HL-60 (cell line): ENCODE results near the gene YIPF5.

Experiments
- DNase-seq, 2 experiments: peaks; one replicate each; pipeline ENCODE4 v3.0.0-alpha.2; 2010 to 2020; ENCODE audit warnings: low read depth in 1 of 2, low spot score in 1 of 2
- H3K27ac ChIP-seq: fragments of 250-450 bp; sonication (Bioruptor Pico); replicated peaks from 2 replicates; pipeline ENCODE4 v1.5.1; 2020; ENCODE audit warnings: mild to moderate bottlenecking, moderate library complexity
- H3K27me3 ChIP-seq: fragments of 250-450 bp; sonication (Bioruptor Pico); 2 replicates; pipeline ENCODE4 v1.5.1; 2021; ENCODE audit warnings: mild to moderate bottlenecking, moderate library complexity; ENCODE audit not compliant: insufficient read depth, poor library complexity, severe bottlenecking
- H3K4me3 ChIP-seq: replicated peaks from 2 replicates; pipeline ENCODE4 v1.5.1; 2011; ENCODE audit warnings: mild to moderate bottlenecking, control low read depth, low read length; ENCODE audit not compliant: insufficient read depth
- GABPA ChIP-seq: IDR thresholded peaks from 2 replicates; pipeline ENCODE4 v1.6.1; 2012; ENCODE audit warnings: low read depth
- POLR2AphosphoS5 ChIP-seq: IDR thresholded peaks from 2 replicates; pipeline ENCODE4 v1.6.1; 2012; ENCODE audit warnings: low read depth
- SPI1 ChIP-seq: IDR thresholded peaks from 2 replicates; pipeline ENCODE4 v1.6.1; 2012; ENCODE audit warnings: low read depth, mild to moderate bottlenecking, borderline replicate concordance
- TF ChIP-seq, protein P1 (sequence below): IDR thresholded peaks from one replicate; pipeline ENCODE4 v1.5.1; 2011; ENCODE audit warnings: low read length, control low read depth, inconsistent platforms; ENCODE audit not compliant: insufficient read depth
- TF ChIP-seq, protein P2 (sequence below): IDR thresholded peaks from 2 replicates; pipeline ENCODE4 v1.6.1; 2012; ENCODE audit warnings: low read depth; ENCODE audit not compliant: insufficient replicate concordance

Gene YIPF5

DNA sequence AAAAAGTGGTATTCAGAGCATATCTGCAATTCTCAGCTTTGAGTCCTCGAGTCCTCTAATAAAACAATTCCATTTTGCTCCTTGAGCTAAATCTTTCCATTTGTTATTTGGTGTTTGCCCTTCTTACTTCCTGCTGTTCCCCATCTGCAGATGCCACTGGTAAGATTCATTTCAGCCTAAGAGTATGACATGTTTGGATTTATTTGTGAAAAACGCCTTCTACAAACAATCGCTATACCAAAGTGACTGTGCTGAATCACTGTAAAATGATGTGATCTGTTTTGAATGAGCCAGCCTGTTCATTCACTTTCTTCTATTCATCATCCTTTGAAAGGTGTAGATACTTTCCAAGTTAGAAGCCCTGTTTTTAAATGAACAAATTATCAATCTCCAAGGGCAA is 27.9 kb upstream of the YIPF5 start:
- peaks cover 20% of the 10 kb centered on the region for H3K27me3 ChIP-seq
- no peak overlapping the region for H3K4me3 ChIP-seq
- no peak for DNase-seq
- H3K27ac ChIP-seq: no peak overlapping the region
- no peak for TF ChIP-seq GABPA
- TF ChIP-seq, protein P1, sequence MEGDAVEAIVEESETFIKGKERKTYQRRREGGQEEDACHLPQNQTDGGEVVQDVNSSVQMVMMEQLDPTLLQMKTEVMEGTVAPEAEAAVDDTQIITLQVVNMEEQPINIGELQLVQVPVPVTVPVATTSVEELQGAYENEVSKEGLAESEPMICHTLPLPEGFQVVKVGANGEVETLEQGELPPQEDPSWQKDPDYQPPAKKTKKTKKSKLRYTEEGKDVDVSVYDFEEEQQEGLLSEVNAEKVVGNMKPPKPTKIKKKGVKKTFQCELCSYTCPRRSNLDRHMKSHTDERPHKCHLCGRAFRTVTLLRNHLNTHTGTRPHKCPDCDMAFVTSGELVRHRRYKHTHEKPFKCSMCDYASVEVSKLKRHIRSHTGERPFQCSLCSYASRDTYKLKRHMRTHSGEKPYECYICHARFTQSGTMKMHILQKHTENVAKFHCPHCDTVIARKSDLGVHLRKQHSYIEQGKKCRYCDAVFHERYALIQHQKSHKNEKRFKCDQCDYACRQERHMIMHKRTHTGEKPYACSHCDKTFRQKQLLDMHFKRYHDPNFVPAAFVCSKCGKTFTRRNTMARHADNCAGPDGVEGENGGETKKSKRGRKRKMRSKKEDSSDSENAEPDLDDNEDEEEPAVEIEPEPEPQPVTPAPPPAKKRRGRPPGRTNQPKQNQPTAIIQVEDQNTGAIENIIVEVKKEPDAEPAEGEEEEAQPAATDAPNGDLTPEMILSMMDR: no peak
- TF ChIP-seq SPI1: no peak
- TF ChIP-seq, protein P2, sequence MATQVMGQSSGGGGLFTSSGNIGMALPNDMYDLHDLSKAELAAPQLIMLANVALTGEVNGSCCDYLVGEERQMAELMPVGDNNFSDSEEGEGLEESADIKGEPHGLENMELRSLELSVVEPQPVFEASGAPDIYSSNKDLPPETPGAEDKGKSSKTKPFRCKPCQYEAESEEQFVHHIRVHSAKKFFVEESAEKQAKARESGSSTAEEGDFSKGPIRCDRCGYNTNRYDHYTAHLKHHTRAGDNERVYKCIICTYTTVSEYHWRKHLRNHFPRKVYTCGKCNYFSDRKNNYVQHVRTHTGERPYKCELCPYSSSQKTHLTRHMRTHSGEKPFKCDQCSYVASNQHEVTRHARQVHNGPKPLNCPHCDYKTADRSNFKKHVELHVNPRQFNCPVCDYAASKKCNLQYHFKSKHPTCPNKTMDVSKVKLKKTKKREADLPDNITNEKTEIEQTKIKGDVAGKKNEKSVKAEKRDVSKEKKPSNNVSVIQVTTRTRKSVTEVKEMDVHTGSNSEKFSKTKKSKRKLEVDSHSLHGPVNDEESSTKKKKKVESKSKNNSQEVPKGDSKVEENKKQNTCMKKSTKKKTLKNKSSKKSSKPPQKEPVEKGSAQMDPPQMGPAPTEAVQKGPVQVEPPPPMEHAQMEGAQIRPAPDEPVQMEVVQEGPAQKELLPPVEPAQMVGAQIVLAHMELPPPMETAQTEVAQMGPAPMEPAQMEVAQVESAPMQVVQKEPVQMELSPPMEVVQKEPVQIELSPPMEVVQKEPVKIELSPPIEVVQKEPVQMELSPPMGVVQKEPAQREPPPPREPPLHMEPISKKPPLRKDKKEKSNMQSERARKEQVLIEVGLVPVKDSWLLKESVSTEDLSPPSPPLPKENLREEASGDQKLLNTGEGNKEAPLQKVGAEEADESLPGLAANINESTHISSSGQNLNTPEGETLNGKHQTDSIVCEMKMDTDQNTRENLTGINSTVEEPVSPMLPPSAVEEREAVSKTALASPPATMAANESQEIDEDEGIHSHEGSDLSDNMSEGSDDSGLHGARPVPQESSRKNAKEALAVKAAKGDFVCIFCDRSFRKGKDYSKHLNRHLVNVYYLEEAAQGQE: no peak
- TF ChIP-seq POLR2AphosphoS5: no peak

DNA sequence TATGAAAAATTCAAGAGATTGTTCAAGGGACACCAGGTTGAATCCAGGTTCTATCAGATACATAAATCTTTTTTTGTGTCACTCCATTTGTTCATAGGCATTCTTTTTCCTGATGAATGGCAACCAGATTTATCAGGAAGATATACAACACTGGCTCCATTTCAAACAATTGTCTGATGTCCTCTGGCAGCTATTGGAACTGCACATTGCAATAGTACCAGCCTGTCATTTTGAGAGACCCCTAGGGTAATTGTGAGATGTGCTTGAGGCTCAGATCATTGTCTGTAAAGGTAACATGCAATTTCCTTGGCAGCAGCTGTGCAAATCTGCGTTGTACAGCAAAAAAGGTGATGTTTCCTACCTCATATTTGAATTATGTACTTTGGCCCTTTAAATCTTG is 26.2 kb upstream of the YIPF5 start:
- DNase-seq: no peak
- H3K27me3 ChIP-seq: peaks cover 20% of the 10 kb centered on the region
- H3K4me3 ChIP-seq: no peak overlapping the region
- no peak overlapping the region for H3K27ac ChIP-seq
- TF ChIP-seq, protein P2: no peak
- TF ChIP-seq GABPA: no peak
- TF ChIP-seq POLR2AphosphoS5: no peak
- TF ChIP-seq, protein P1: no peak
- TF ChIP-seq SPI1: no peak

DNA sequence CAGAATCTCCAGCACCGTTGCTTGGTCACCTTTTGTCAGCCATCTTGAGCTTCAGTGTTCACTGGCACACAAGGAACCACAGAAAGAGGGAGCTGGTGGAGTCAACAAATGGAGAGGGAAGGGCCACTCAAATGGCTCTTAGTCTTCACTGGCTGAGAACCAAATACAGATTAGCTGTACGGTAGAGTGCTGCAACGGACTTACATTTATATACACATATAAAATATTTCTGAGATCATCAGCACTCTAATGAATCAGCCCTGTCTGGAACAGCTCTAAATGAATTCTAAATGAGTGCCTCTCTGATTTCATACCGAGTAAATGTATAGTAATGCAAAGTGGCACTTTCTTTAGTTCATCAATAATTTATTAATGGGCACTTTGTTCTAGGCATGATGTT is 25.0 kb upstream of the YIPF5 start:
- TF ChIP-seq, protein P1: no peak
- TF ChIP-seq GABPA: no peak
- TF ChIP-seq, protein P2: no peak
- no peak for TF ChIP-seq SPI1
- TF ChIP-seq POLR2AphosphoS5: no peak
- no peak for DNase-seq
- H3K4me3 ChIP-seq: no peak overlapping the region
- peaks cover 20% of the 10 kb centered on the region for H3K27me3 ChIP-seq
- no peak overlapping the region for H3K27ac ChIP-seq
